ENCODE data around the gene HOXD13. TPM values are rescaled to one million over a fixed set of nuclear protein-coding genes. Genes with fewer than 3 reads are reported as not detected.

Gene HOXD13
- total RNA-seq, result 0.11 and 0.13 TPM in 2 replicates

GRCh38 chr2:176092270-176093144 lies at the start of gene HOXD13:
TSS of gene HOXD13 (plus strand) at chr2:176092721. CDS start at chr2:176092891, 170 bp downstream.

GRCh38 chr2:176083796-176084261 lies 8.7 kb upstream of the HOXD13 start, which contains the start of gene EVX2:
TSS of gene EVX2 (minus strand) at chr2:176083962. CDS start at chr2:176083776, 186 bp downstream.

GRCh38 chr2:176099728-176100546 lies 7.4 kb downstream of the HOXD13 start, which contains the start of gene HOXD12:
TSS of gene HOXD12 (plus strand) at chr2:176099795. CDS start at chr2:176099802, 7 bp downstream.

GRCh38 chr2:176106581-176107539 lies 14.3 kb downstream of the HOXD13 start, which contains the start of gene HOXD11:
TSS of gene HOXD11 (plus strand) at chr2:176107280. CDS start at chr2:176107356, 76 bp downstream.

GRCh38 chr2:176115883-176116813 lies 23.6 kb downstream of the HOXD13 start, which contains the start of gene HOXD10:
TSS of gene HOXD10 (plus strand) at chr2:176116778. CDS start at chr2:176116834, 56 bp downstream.

GRCh38 chr2:176122683-176123410 lies 30.3 kb downstream of the HOXD13 start, which contains the start of gene HOXD9:
TSS of gene HOXD9 (plus strand) at chr2:176122719. CDS start at chr2:176122769, 50 bp downstream.

GRCh38 chr2:176128982-176129796 lies 36.7 kb downstream of the HOXD13 start, which contains the start of gene HOXD8:
TSS of gene HOXD8 (plus strand) at chr2:176129705. CDS start at chr2:176130367, 662 bp downstream.

Other genes starting within 250 kb of the HOXD13 start
- 57.6 and 63.6 TPM in 2 replicates for gene LNPK, start 90.5 kb upstream of the HOXD13 start, total RNA-seq
- not detected in 2 replicates for gene EVX2, start 8.8 kb upstream of the HOXD13 start, total RNA-seq
- gene HOXD12, start 7.1 kb downstream of the HOXD13 start, total RNA-seq, result not detected in 2 replicates
- gene HOXD11, start 14.6 kb downstream of the HOXD13 start, total RNA-seq, result 0.13 and 0.76 TPM in 2 replicates
- 0.78 and 1.2 TPM in 2 replicates for gene HOXD10, start 24.1 kb downstream of the HOXD13 start, total RNA-seq
- gene HOXD9, start 30.0 kb downstream of the HOXD13 start, total RNA-seq, result 2.9 and 4.3 TPM in 2 replicates
- gene HOXD8, start 37.0 kb downstream of the HOXD13 start, total RNA-seq, result 9.2 and 10.2 TPM in 2 replicates
- 1.6 and 3.1 TPM in 2 replicates for gene HOXD4, start 58.8 kb downstream of the HOXD13 start, total RNA-seq
- 3.7 and 6.4 TPM in 2 replicates for gene HOXD3, start 64.6 kb downstream of the HOXD13 start, total RNA-seq
- not detected in 2 replicates for gene HOXD1, start 95.9 kb downstream of the HOXD13 start, total RNA-seq
- 17.5 and 21.2 TPM in 2 replicates for gene MTX2, start 176.7 kb downstream of the HOXD13 start, total RNA-seq